ENCODE data around the gene OTUD7B.
A peak's percentile ranks its signal among the peaks of the same experiment; 100 is the strongest.
"Not testable (repeated sequence)": the region's sequence is repeated elsewhere in the genome, so short reads cannot be mapped to it uniquely, and the experiment has no call there.

OTUD7B gene

DNA sequence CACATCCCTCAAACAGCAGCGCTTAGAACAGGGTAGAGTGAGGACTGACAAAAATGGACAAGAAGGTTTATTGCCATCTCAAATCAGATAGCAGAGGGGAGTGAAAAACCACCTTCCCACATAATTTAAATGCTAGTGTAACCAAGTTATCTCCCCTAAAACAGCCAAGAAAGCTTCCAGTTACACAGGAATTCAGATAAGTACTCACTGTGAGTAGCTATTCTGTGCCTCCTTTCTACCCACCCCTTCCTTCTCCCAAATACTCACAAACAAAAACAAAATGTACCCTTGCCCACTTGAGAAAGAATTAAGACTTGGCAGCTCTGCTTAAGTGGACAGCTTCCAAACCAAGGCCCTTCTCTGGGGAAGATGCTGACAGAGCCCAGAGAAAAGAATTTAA is 9.1 kb downstream of the OTUD7B start:
- DNase-seq, result no peak

DNA sequence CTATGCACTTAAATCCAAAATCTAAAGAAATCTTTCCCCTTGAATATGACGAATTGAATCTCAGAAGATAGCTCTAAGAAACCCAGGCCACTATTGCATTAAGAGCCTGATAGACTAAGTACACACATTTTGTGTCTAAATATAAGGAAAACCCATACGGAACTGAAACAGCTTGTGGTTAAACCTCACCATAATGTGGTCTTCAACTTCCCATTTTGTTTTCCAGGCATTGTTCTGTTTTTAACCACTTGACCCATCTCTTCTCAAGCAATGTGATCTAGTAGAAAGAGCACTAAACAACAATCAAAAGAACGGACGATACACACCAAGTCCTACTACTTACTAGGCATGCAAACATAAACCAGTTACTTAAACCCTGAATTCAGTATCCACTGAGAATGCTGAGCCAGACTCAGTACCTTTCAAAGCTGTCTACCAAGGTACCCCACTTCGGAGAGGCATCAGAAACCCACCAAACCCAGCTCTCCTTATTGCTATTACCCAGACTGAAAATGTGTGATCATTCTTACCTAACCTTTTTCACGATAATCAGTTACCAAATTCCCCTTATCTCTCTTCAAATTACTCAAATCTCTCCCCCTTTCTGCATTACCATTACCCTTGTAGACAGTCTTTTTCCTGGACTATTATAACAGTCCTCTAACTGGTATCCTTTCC is 12.8 kb downstream of the OTUD7B start:
- DNase-seq, result peak in 1 of 2 experiments; percentile 37

DNA sequence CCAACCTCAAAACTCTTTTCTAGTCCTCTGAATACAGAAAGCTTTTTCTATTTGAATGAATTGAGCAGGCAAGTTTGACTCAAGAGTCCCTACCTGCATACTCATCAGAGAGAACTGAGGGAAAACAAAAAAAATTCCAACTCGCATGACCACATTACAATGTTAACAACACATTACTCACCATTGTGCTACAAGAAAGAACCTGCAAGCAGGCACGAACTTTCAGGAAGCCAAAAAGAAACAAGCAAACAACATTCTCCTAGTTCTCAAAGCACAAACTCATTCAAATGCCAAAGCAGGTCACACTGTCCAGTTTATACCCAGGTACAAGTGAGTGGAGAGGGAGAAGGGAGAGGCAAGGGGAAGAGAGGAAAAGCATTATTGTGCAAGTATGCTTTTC is 14.6 kb downstream of the OTUD7B start:
- DNase-seq, result peak; percentile 31 to 37

- DNase-seq, result no peak
Measured at GRCh38 chr1:149993764-149994163, 16.8 kb downstream of the OTUD7B start.

- no peak for DNase-seq
Measured at GRCh38 chr1:149993181-149993580, 17.3 kb downstream of the OTUD7B start.

- no peak for DNase-seq
Measured at GRCh38 chr1:149987297-149987595, 23.3 kb downstream of the OTUD7B start.

GRCh38 chr1:149986486-149987296 is 23.8 kb downstream of the OTUD7B start:
- no peak for DNase-seq

DNA sequence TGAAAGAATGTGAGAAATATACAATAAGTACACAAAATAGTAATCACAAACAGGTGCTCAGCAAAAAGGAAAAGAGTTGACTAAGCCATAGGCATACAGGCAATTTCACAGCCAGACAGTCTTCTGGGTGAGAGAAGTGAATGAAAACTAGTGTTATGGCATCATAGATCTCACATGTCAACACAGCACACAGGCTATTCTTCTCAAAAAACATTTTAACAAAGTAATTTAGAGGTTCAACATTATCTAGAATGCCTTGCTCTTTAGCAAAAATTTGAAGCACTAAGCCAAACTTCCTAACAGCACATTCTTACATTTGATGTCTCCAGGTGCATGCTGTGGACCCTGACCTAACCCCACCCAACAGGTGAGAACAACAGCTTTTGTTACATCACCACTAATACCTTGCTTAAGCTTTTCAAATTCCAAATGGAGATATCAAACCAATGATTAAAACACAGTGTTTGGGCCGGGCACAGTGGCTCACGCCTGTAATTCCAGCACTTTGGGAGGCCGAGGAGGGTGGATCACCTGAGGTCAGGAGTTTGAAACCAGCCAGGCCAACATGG is 30.5 kb downstream of the OTUD7B start:
- no peak for DNase-seq

DNA sequence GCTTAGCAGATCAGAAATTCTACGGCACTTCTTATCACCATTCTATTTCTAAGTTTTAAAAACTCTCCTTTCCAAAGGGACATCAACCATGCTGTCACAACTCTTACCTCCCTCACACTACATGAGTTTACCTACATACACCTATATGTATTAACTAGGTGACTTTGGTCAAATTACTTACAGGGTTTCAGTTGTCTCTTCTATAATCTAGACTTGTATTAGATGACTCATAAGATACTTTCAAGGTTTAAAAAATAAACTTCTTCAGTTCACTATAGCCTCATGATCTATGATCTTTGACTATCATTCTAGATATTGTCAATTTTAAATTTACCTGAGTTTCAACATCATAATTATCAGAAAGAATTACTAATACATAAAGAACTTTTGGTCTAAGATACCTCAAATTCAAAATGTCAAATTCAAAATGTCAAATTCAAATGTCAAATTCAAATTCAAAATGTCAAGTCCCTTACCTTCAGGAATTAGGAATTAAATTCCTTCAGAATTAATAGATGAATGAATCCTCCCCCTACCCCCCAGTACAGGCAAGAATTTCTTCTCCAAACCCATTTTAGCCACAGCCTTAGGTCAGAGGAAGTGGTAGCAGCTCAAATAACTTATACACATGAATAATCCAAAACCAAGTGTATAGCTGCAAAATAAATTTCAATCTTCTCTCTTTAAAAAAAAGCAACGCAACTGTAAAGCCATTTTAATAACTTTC is 31.1 kb downstream of the OTUD7B start:
- no peak for DNase-seq

DNA sequence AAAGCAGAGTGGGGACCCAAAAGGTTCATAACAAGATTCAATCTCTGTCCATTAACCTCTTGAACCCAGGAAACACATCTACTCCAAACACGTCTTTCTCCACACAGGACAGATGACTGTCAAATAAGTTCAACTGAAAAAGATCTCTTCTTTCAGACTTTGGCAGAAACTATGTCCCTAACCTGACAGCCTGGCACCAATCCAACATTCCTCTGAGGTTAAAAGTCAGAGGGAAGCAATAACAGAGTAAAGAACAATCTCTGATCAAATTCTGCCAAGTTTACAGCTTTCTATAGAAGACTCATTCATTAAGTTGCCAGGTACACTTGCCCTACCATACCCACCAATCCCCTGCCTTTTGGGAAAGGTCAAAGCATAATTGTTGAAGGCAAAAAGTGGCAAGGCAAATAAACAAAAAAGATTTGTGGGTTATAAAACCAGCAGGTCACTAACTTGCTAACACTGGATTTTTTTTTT is 31.9 kb downstream of the OTUD7B start:
- DNase-seq, result no peak

DNA sequence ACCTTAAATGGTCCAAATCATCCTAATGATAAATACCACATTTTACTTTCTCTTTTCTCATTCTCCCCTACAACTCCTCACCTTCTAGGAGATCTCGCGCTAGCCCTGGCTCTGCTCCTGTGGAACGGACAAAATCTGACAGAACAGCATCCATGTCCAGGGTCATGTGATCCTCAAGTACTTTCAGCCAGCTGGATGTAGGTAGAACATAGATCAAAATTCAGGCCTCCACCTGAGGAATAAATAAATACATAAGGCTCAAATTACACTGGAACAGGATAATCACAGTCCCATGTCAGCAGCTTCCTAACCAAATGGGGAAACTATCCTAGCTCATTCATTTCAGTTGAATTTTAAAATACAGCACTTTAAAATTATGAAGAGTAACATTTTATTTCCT is 33.2 kb downstream of the OTUD7B start:
- no peak for DNase-seq

GRCh38 chr1:149972547-149972946 is 38.0 kb downstream of the OTUD7B start:
- DNase-seq, result no peak

DNA sequence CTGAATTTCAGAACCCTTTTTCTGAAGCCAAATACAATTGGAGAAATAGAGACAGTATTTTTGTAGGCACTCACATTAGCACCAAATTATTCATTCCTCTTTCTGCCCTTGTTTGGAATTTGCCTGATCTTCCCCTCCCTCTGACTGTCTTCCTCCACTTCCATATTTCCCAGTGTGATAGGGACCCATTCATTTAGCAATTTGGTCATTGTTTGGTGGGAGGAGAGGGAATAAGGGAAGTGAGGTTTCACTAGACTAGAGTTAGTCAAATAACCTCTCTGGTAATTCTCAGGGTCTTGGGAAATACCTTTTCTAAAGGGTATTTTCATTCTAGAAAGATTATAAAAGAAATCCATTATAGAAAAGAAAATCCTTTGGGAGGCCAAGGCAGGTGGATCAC is 42.9 kb downstream of the OTUD7B start:
- DNase-seq, result no peak

- no peak for DNase-seq
Measured at GRCh38 chr1:149967041-149967440, 43.5 kb downstream of the OTUD7B start.

DNA sequence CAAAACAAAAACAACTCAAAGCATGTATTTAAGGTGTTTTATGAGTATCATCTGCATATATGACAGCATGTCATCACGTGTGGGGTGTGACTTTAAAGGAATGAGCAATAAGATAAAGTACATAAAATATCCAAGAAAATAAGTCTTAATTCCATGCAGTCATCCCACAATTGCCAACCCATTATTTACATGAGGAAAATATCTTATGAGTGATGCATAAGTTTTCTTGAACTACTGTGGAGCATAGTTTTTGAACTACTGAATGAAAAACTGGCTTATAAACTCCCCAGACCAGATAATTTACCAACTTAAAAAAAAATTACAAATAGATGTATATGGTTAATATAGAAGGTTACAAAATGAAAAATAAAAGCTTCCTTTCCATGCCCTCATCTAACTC is 44.1 kb downstream of the OTUD7B start:
- DNase-seq, result no peak

DNA sequence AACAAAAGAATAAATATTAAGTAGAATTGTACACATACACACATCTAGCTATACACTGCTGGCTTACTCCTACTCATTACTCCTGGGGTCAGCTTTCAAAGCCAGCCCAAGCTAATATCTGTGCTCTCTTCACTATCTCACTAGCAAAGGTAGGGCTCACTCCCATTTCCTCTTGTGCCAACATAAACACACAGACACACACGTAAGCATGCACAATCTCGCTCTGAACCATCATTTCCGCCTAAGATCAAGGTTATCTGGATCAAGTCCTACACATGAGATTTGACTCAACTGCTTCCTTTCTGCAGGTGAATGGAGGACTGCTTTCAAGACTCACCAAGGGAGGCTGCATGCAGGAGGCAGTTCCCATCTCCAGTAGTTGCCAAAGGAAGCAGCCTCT is 45.1 kb downstream of the OTUD7B start:
- DNase-seq, result no peak

DNA sequence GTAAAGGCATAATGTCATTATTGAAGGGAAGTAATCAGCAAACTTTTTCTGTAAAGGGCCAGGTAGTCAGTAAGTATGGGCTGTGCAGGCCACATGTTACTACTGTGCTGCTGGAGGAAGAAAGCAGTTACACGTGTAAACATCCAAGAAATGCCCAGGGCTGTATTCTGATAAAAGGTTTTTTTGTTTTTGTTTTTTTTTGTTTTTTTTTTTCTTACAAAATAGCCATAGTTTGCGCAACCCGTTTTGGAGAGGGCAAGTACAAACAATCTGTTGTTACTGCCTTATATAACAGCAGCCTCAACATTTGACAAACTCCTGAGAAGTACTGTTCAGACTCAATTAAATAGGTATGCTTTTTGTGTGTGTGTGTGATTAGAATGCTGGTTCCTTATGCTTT is 47.2 kb downstream of the OTUD7B start:
- DNase-seq, result no peak

DNA sequence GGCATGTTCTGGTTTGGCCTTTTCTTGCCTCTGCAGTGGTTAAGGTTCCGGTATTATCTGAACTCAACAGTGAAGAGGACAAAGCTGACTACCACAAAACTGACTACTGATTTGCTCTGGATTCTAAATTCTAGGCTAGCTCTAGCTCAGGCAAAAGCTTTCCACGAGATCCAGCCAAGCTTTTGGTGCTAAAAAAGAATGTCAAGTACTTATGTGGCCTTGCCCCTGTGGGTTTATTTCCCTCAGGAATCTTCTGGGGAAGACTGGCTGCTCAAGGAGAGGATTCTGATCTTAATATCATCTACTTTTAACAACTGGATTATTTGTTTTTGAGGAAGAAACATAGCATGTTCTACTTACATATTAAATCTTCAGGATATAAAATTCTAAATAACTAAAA is 47.8 kb downstream of the OTUD7B start:
- no peak for DNase-seq

GRCh38 chr1:149962039-149962647 is 48.4 kb downstream of the OTUD7B start:
- DNase-seq, result peak; percentile 40 to 50

DNA sequence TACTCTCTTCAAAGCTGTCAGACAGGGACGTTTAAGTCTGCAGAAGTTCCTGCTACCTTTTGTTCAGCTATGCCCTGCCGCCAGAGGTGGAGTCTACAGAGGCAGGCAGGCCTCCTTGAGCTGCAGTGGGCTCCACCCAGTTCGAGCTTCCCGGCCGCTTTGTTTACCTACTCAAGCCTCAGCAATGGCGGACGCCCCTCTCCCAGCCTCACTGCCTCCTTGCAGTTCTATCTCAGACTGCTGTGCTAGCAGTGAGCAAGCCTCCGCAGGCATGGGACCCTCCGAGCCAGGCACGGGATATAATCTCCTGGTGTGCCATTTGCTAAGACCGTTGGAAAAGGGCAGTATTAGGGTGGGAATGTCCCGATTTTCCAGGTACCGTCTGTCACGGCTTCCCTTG is 53.0 kb downstream of the OTUD7B start:
- DNase-seq, result not testable (repeated sequence)

DNA sequence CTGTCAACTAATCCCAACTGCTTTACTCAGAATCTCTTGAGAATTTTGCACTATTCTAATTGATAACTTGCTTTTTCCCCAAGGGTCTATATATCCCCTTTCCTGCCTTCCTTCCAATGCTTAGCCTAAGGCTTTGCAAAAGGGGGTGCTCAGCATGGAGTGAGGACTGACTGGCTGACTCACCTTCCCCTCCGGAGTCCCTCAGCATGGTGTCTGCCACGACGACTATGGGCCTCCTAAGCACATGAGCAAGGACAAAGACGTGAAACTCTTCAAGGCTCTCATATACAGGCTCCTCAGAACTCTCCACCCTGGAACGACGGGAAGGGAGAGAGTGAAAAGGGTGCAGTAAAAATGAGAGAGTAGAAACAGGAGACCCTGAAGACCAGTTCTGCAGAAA is 60.6 kb downstream of the OTUD7B start:
- no peak for DNase-seq

DNA sequence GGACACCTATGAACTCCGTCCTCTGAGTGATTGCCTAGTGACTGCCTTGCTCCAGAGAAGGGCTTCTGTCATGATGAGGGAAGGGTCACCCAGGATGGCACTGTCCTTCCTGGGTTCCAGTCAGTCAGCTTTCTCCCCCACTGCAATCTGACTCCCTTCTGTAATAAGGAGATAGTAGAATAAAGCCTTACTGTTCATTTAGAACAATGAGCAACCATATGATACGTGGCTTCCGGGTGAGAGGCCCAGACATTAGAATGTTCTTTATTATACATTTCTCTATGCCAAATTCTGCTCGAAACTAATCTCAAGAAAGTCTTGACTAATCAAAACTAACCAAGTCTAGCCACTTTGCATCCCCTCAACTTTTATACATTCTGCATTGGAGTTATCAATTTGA is 65.3 kb downstream of the OTUD7B start:
- DNase-seq, result no peak

DNA sequence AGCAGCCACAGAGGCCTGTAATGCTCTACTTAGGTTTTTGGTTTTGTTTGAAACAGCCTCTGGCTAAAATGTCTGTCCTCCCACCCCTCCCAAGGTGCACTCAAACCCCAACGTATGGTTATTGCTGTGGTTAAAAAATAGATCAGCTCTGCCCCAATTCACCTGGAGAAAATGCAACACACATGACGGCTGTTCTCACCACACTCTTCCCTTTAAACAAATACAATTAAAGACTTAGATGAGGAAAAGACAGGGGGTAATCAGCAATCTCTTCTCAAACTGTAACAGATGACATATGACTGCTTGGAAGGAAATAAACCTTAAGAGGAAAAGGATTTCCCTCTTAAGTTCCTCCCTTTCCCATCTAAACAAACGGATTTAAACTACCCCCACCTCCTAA is 67.6 kb downstream of the OTUD7B start:
- no peak for DNase-seq

All from activated T-cell treated with anti-CD3 and anti-CD28 coated beads, Interleukin-2, amount 50 U/mL, for 48 hours (primary cell).